Ascending aorta (tissue), 2 donors: ENCODE measurements around the gene GSDMA. TPM values are rescaled to one million over a fixed set of nuclear protein-coding genes. Genes with fewer than 3 reads are reported as not detected.
"Not testable (repeated sequence)": the region's sequence is repeated elsewhere in the genome, so short reads cannot be mapped to it uniquely, and the experiment has no call there.

Experiments
- DNase-seq, 2 donors: peaks; one replicate each; pipeline ENCODE4 v3.0.0-alpha.2; 2019; ENCODE audit warnings: low spot score in 2 of 2
- H3K27ac ChIP-seq, 2 donors: fragments of 200-600 bp; sonication (generic); one replicate each; pipeline ENCODE4 v1.5.1; 2016 to 2017; ENCODE audit warnings: mild to moderate bottlenecking in 1 of 2
- H3K27me3 ChIP-seq: fragments of 200-600 bp; sonication (generic); one replicate; pipeline ENCODE4 v1.5.1; 2017
- H3K36me3 ChIP-seq, 2 donors: fragments of 200-600 bp; sonication (generic); one replicate each; pipeline ENCODE4 v1.5.1; 2016
- H3K4me1 ChIP-seq, 2 donors: fragments of 200-600 bp; sonication (generic); one replicate each; pipeline ENCODE4 v1.5.1; 2016 to 2017; ENCODE audit warnings: mild to moderate bottlenecking in 1 of 2
- H3K4me3 ChIP-seq, 2 donors: fragments of 200-600 bp; sonication (generic); one replicate each; pipeline ENCODE4 v1.5.1; 2016 to 2017; ENCODE audit warnings: mild to moderate bottlenecking in 1 of 2
- H3K9me3 ChIP-seq, 2 donors: fragments of 200-600 bp; sonication (generic); one replicate each; pipeline ENCODE4 v1.5.1; 2016
- CTCF ChIP-seq, 3 experiments: fragments of 200-600 bp in 2 of 3; fragments of 450-650 bp in 1 of 3; sonication (generic) in 2 of 3; IDR thresholded peaks; one replicate each; pipeline ENCODE4 v1.5.1; 2016 to 2019; ENCODE audit warnings: antibody characterized with exemption in 3 of 3, mild to moderate bottlenecking in 1 of 3, moderate library complexity in 1 of 3
- intact Hi-C: fragments of 100-400 bp; cut with DNase I; formaldehyde crosslinking; loops from one replicate; pipeline ENCODE4 v1.15.1; 2023
- total RNA-seq: library from RNA; depleted of rRNA; stranded (reverse); fragments of >200 nt; gene quantifications from one replicate; pipeline ENCODE4 v1.1.0, GENCODE V29; 2016

The GSDMA gene
- total RNA-seq, 1 donor from 2014 or later = not detected

DNA sequence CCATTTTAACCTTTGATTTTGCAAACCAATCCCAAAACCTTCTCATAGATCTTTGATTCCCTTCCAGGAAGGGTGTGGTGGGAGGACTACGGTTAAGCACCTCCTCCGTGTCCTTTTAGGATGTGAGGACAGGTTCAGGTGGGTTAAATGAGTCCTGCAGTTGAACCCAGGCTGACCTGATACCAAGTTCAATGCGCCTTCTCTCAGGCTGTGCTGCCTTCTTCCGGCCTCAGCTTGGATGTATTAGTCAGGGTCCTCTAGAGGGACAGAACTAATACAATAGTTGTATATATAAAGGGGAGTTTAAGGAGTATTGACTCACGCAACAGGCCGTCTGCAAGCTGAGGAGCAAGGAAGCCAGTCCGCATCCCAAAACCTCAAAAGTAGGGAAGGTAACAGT is 41.9 kb downstream of the GSDMA start:
- DNase-seq = no peak
- no peak for TF ChIP-seq CTCF (IDR thresholded peaks at IDR 0.05)
- Histone ChIP-seq H3K36me3 (no peaks in the 10 kb centered on the region), H3K27ac (no peak overlapping the region), H3K4me3 (no peak overlapping the region), H3K9me3 (no peaks in the 10 kb centered on the region), H3K4me1 (no peaks in the 10 kb centered on the region), H3K27me3 (no peaks in the 10 kb centered on the region)
- intact Hi-C loops = no loop called here

GRCh38 chr17:40005520-40005919 is 42.7 kb downstream of the GSDMA start:
- no peak overlapping the region for H3K27ac ChIP-seq
- no peaks in the 10 kb centered on the region for H3K36me3 ChIP-seq
- TF ChIP-seq CTCF (IDR thresholded peaks at IDR 0.05) = no peak
- H3K4me3 ChIP-seq = no peak overlapping the region
- intact Hi-C loops = no loop called here
- H3K9me3 ChIP-seq = no peaks in the 10 kb centered on the region
- no peaks in the 10 kb centered on the region for H3K4me1 ChIP-seq
- no peaks in the 10 kb centered on the region for H3K27me3 ChIP-seq
- no peak for DNase-seq

GRCh38 chr17:40010946-40011500 is 48.2 kb downstream of the GSDMA start:
- not testable (repeated sequence) for H3K4me1 ChIP-seq, DNase-seq, H3K27ac ChIP-seq, H3K36me3 ChIP-seq, H3K27me3 ChIP-seq, H3K9me3 ChIP-seq, H3K4me3 ChIP-seq
- intact Hi-C loops = loop anchor here (5.0 kb wide), 1 partner anchor 76 kb away; no protein-coding TSS in a partner anchor

DNA sequence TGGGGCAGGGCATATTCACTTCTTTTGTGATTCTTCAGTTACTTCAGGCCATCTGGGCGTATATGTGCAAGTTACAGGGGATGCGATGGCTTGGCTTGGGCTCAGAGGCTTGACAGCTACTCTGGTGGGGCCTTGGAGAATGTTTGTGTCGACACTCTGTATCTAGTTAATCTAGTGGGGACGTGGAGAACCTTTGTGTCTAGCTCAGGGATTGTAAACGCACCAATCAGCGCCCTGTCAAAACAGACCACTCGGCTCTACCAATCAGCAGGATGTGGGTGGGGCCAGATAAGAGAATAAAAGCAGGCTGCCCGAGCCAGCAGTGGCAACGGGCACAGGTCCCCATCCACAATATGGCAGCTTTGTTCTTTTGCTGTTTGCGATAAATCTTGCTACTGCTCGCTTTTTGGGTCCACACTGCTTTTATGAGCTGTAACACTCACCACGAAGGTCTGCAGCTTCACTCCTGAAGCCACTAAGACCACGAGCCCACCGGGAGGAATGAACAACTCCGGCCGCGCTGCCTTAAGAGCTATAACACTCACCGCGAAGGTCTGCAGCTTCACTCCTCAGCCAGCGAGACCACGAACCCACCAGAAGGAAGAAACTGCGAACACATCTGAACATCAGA is 49.3 kb downstream of the GSDMA start:
- DNase-seq, H3K4me1 ChIP-seq, H3K36me3 ChIP-seq, H3K4me3 ChIP-seq, H3K9me3 ChIP-seq, H3K27me3 ChIP-seq, H3K27ac ChIP-seq: not testable (repeated sequence)
- intact Hi-C loops = loop anchor here (2.0 to 5.0 kb wide), 3 partner anchors 75 to 279 kb away; no protein-coding TSS in a partner anchor

DNA sequence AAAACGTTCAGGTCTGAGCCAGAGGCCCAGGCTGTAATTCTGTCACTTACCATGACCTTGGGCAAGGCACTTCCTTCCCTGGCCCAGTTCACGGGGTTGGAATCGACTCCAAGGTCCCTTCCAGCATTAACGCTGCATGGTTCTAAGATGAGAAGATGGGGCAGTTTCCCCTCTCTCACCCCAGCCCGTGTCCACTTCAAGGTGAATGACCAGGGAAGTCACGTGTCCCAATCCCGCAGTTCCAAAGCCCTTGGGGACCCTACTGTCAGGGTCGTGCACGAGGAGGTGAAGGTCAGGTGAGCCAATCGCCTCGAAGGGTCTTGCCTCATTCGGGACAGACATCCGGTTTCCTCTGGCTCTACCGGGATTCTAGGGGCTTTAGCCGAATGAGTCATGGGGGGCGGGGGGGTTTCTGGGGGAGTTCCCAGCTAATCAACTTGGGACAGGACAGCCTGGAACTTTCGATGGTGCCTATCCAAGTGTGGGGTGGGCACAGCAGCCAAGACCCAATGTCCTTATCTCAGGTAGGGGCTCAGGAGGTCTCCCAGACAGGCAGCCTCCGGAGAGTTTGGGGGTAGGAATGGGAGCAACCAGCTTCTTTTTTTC is 51.7 kb downstream of the GSDMA start:
- intact Hi-C loops = loop anchor here (5.0 kb wide), 1 partner anchor 73 kb away; no protein-coding TSS in a partner anchor
- Histone ChIP-seq H3K4me1 (peaks cover 0 to 16% of the 10 kb centered on the region in 2 donors), H3K27ac (peak overlapping the region in 1 of 2 donors; percentile 18), H3K9me3 (no peaks in the 10 kb centered on the region), H3K36me3 (peaks cover under 1 to 4% of the 10 kb centered on the region in 2 donors), H3K27me3 (no peaks in the 10 kb centered on the region), H3K4me3 (no peak overlapping the region)
- no peak for DNase-seq
- TF ChIP-seq CTCF (IDR thresholded peaks at IDR 0.05) = no peak

- Histone ChIP-seq H3K27me3 (no peaks in the 10 kb centered on the region), H3K4me3 (no peak within 1 kb of the TSS), H3K36me3 (peaks cover 9 to 13% of the 10 kb centered on the region in 2 donors), H3K4me1 (peaks cover 0 to 16% of the 10 kb centered on the region in 2 donors), H3K9me3 (no peaks in the 10 kb centered on the region), H3K27ac (peak within 1 kb of the TSS; percentile 14 to 18)
- no peak for DNase-seq
- no peak for TF ChIP-seq CTCF (IDR thresholded peaks at IDR 0.05)
- intact Hi-C loops = no loop called here
These were observed 52.5 kb downstream of the GSDMA start, which contains the start of gene CSF3 for GRCh38 chr17:40015005-40015997. TSS of gene CSF3 (plus strand) at chr17:40015440. CDS start at chr17:40015475, 35 bp downstream.
